HG03097 (cell line): ENCODE results near the gene GP1BA.
A peak's percentile ranks its signal among the peaks of the same experiment; 100 is the strongest.

Source experiments
- ATAC-seq: cut with Tn5 transposase; IDR thresholded peaks from one replicate; pipeline ENCODE4 v1.9.1; 2021; ENCODE audit not compliant: unreplicated experiment, low FRiP score

The GP1BA gene

GRCh38 chr17:4949321-4950074 lies 17.4 kb downstream of the GP1BA start:
- ATAC-seq: peak; percentile 27

- no peak for ATAC-seq
Observed at GRCh38 chr17:4950075-4950745, 18.1 kb downstream of the GP1BA start.

GRCh38 chr17:4950746-4951204 lies 18.7 kb downstream of the GP1BA start, which contains the start of gene ENO3:
Gene ENO3, plus strand, starts transcription at chr17:4951119. Its CDS starts 711 bp downstream, at chr17:4951830.
- ATAC-seq: no peak

- ATAC-seq: no peak
Observed at GRCh38 chr17:4951486-4951885, 19.4 kb downstream of the GP1BA start.

GRCh38 chr17:4953451-4953961 lies 21.4 kb downstream of the GP1BA start:
- no peak for ATAC-seq

- no peak for ATAC-seq
Observed at GRCh38 chr17:4955091-4955490, 23.0 kb downstream of the GP1BA start.

- no peak for ATAC-seq
Observed at GRCh38 chr17:4956493-4957061, 24.5 kb downstream of the GP1BA start.

GRCh38 chr17:4958102-4958501 lies 26.0 kb downstream of the GP1BA start:
- no peak for ATAC-seq

GRCh38 chr17:4959261-4959965 lies 27.3 kb downstream of the GP1BA start:
- no peak for ATAC-seq

GRCh38 chr17:4960279-4960922 lies 28.3 kb downstream of the GP1BA start:
- no peak for ATAC-seq

GRCh38 chr17:4965311-4965986 lies 33.4 kb downstream of the GP1BA start:
- no peak for ATAC-seq

GRCh38 chr17:4966844-4967538 lies 34.9 kb downstream of the GP1BA start:
- peak; percentile 82 for ATAC-seq

GRCh38 chr17:4967539-4968485 lies 35.7 kb downstream of the GP1BA start, which contains the start of gene SPAG7:
Gene SPAG7, minus strand, starts transcription at chr17:4967817. Its CDS starts 13 bp downstream, at chr17:4967804.
- peak; percentile 57 for ATAC-seq

GRCh38 chr17:4968486-4969046 lies 36.5 kb downstream of the GP1BA start:
- no peak for ATAC-seq

- ATAC-seq: no peak
Observed at GRCh38 chr17:4969047-4969550, 37.0 kb downstream of the GP1BA start.

- ATAC-seq: no peak
Observed at GRCh38 chr17:4969551-4970173, 37.6 kb downstream of the GP1BA start.

GRCh38 chr17:4970273-4970672 lies 38.2 kb downstream of the GP1BA start:
- no peak for ATAC-seq
